Panc1 (cell line): ENCODE data around the gene KDM2B.

Source experiments
- CTCF ChIP-seq: fragments of 450-650 bp; IDR thresholded peaks from 2 replicates; pipeline ENCODE4 v1.5.1; 2017; ENCODE audit warnings: mild to moderate bottlenecking
- POLR2AphosphoS5 ChIP-seq: IDR thresholded peaks from 2 replicates; pipeline ENCODE4 v1.6.1; 2012; ENCODE audit warnings: mild to moderate bottlenecking, low read depth, low read length, moderate library complexity
- REST ChIP-seq, 2 experiments: IDR thresholded peaks; 2 replicates each; pipeline ENCODE4 v1.6.1; 2011 to 2012; ENCODE audit warnings: low read depth in 2 of 2, control low read depth in 1 of 2, low read length in 1 of 2, mild to moderate bottlenecking in 1 of 2, moderate library complexity in 1 of 2; ENCODE audit not compliant: insufficient read depth in 1 of 2
- SIN3A ChIP-seq: IDR thresholded peaks from 2 replicates; pipeline ENCODE4 v1.6.1; 2012; ENCODE audit warnings: low read depth, mild to moderate bottlenecking, low read length, moderate library complexity, borderline replicate concordance; ENCODE audit not compliant: insufficient read depth

DNA sequence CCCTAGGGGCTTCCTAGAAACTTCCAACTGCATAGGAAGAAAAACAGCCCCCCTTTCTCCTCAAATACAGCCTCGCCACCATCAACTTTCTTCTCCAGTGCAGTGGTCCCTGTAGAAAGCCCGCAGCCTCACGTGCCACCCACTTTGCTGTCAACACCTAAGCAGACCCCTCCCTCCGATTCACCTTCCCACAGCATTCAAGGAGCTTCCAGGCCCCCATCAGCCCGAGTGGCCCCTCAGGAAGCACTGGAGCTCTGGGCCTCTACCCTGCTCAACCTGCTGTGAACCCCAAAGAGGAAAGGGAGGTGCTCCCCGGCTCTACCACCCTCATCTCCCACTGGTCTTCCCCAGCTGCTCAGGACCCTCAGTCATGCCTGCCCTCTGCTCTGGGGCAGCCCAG, 125.9 kb downstream of the KDM2B start:
- TF ChIP-seq CTCF (no peak), SIN3A (no peak), POLR2AphosphoS5 (no peak), REST (IDR thresholded peaks at IDR 0.05; ENCODE audit: insufficient read depth in 1 of 2, low read depth in 2 of 2, low read length in 1 of 2) (no peak)
